IMR-90 (cell line): ENCODE results near the gene RBM44. TPM values are rescaled to one million over a fixed set of nuclear protein-coding genes. Genes with fewer than 3 reads are reported as not detected.

ENCODE experiments used
- ATAC-seq: fragments of 200-7000 bp; cut with Tn5 transposase; 2 replicates; pipeline ENCODE4 v1.9.1; 2020; ENCODE audit warnings: low read depth, mild to moderate bottlenecking, moderate library complexity
- BruUV-seq: library from RNA; stranded (reverse); fragments of 400-500 nt; replicated peaks from 2 replicates; lab custom pipeline; 2021; lab: Mats Ljungman, UMichigan
- CTCF ChIA-PET: fragments of 300-600 bp; formaldehyde crosslinking; extraction: SDS; loops from one replicate; lab custom pipeline; 2021; ENCODE audit warnings: antibody characterized with exemption; lab: Yijun Ruan, JAX
- POLR2A ChIA-PET: fragments of 300-600 bp; sonication (Branson Sonifier 250); formaldehyde crosslinking; loops from one replicate; lab custom pipeline; 2022; ENCODE audit warnings: antibody characterized with exemption; ENCODE audit not compliant: unreplicated experiment; lab: Charles Lee
- DNase-seq: peaks from one replicate; pipeline ENCODE4 v3.0.0; 2013
- H2AFZ ChIP-seq: replicated peaks from 2 replicates; pipeline ENCODE3; 2013; ENCODE audit warnings: low read length, mild to moderate bottlenecking; ENCODE audit not compliant: poor library complexity
- H2AK5ac ChIP-seq: 2 replicates; pipeline ENCODE4 v1.6.1; 2013; ENCODE audit warnings: low read depth, low read length, inconsistent platforms
- H2AK9ac ChIP-seq: replicated peaks from 2 replicates; pipeline ENCODE3; 2013; ENCODE audit warnings: mild to moderate bottlenecking, low read depth, low read length, moderate library complexity; ENCODE audit not compliant: poor library complexity
- H2BK120ac ChIP-seq: 2 replicates; pipeline ENCODE4 v1.6.1; 2013; ENCODE audit warnings: low read depth, low read length, inconsistent platforms
- H2BK15ac ChIP-seq: 3 replicates; pipeline ENCODE4 v1.6.1; 2013; ENCODE audit warnings: low read depth, low read length, inconsistent platforms
- H2BK20ac ChIP-seq: 2 replicates; pipeline ENCODE4 v1.6.1; 2013; ENCODE audit warnings: low read depth, mild to moderate bottlenecking, inconsistent platforms, low read length, moderate library complexity
- H2BK5ac ChIP-seq: 2 replicates; pipeline ENCODE4 v1.6.1; 2013; ENCODE audit warnings: mild to moderate bottlenecking, low read depth, low read length, inconsistent platforms; ENCODE audit not compliant: poor library complexity, severe bottlenecking
- H3K14ac ChIP-seq: replicated peaks from 2 replicates; pipeline ENCODE4 v1.6.1; 2013; ENCODE audit warnings: low read depth, low read length, inconsistent platforms
- H3K18ac ChIP-seq: 2 replicates; pipeline ENCODE4 v1.6.1; 2013; ENCODE audit warnings: low read depth, low read length, control low read depth
- H3K23ac ChIP-seq: 2 replicates; pipeline ENCODE4 v1.6.1; 2013; ENCODE audit warnings: low read depth, low read length, inconsistent platforms
- H3K27ac ChIP-seq: 2 replicates; pipeline ENCODE4 v1.5.1; 2013; ENCODE audit warnings: mild to moderate bottlenecking, control low read depth, low read length; ENCODE audit not compliant: insufficient read depth
- H3K27me3 ChIP-seq: 2 replicates; pipeline ENCODE4 v1.6.1; 2013; ENCODE audit warnings: low read length; ENCODE audit not compliant: control insufficient read depth, insufficient read depth
- H3K36me3 ChIP-seq: 2 replicates; pipeline ENCODE4 v1.6.1; 2013; ENCODE audit warnings: low read length, mixed read lengths; ENCODE audit not compliant: control insufficient read depth, insufficient read depth
- H3K4ac ChIP-seq: 2 replicates; pipeline ENCODE4 v1.6.1; 2013; ENCODE audit warnings: low read depth, low read length, inconsistent platforms
- H3K4me1 ChIP-seq: 2 replicates; pipeline ENCODE4 v1.6.1; 2013; ENCODE audit warnings: low read length, mixed read lengths; ENCODE audit not compliant: control insufficient read depth, insufficient read depth
- H3K4me2 ChIP-seq: 2 replicates; pipeline ENCODE4 v1.6.1; 2013; ENCODE audit warnings: low read depth, mild to moderate bottlenecking, control low read depth, low read length, moderate library complexity
- H3K4me3 ChIP-seq: 2 replicates; pipeline ENCODE4 v1.5.1; 2013; ENCODE audit warnings: low read depth, mild to moderate bottlenecking, control low read depth, low read length, moderate library complexity; ENCODE audit not compliant: insufficient read depth
- H3K56ac ChIP-seq: 2 replicates; pipeline ENCODE4 v1.6.1; 2013; ENCODE audit warnings: low read length, inconsistent platforms; ENCODE audit not compliant: insufficient read depth; ENCODE audit errors: extremely low read depth
- H3K79me1 ChIP-seq, 2 experiments: 2 replicates each; pipeline ENCODE4 v1.6.1; 2013; ENCODE audit warnings: low read length in 2 of 2, inconsistent platforms in 1 of 2, low read depth in 1 of 2
- H3K9ac ChIP-seq: 2 replicates; pipeline ENCODE4 v1.6.1; 2013; ENCODE audit warnings: low read depth, low read length, control low read depth
- H3K9me1 ChIP-seq: 2 replicates; pipeline ENCODE4 v1.6.1; 2013; ENCODE audit warnings: low read length, inconsistent platforms; ENCODE audit not compliant: insufficient read depth
- H3K9me3 ChIP-seq: 2 replicates; pipeline ENCODE4 v1.6.1; 2013; ENCODE audit warnings: low read length; ENCODE audit not compliant: control insufficient read depth, insufficient read depth
- H4K20me1 ChIP-seq: 2 replicates; pipeline ENCODE4 v1.6.1; 2013; ENCODE audit warnings: low read length, inconsistent platforms; ENCODE audit not compliant: insufficient read depth
- H4K5ac ChIP-seq: 2 replicates; pipeline ENCODE4 v1.6.1; 2013; ENCODE audit warnings: mild to moderate bottlenecking, low read depth, low read length, control low read depth
- H4K8ac ChIP-seq, 2 experiments: 2 replicates each; pipeline ENCODE4 v1.6.1; 2013; ENCODE audit warnings: low read depth in 2 of 2, low read length in 2 of 2, control low read depth in 1 of 2, inconsistent platforms in 1 of 2
- H4K91ac ChIP-seq: 2 replicates; pipeline ENCODE4 v1.6.1; 2013; ENCODE audit warnings: low read depth, low read length, inconsistent platforms; ENCODE audit not compliant: insufficient read depth
- MAFK ChIP-seq: IDR thresholded peaks from 2 replicates; pipeline ENCODE4 v1.6.1; 2012; ENCODE audit warnings: low read depth, low read length, improper control_type of control experiment
- MAZ ChIP-seq: IDR thresholded peaks from 2 replicates; pipeline ENCODE4 v1.6.1; 2012; ENCODE audit warnings: low read depth, mild to moderate bottlenecking, low read length, improper control_type of control experiment, moderate library complexity, borderline replicate concordance
- WGBS, 2 experiments: methylation state at CpG; one replicate each; pipeline versions ENCODE4 v1.1.5 to v1.1.7; 2013; ENCODE audit warnings: missing lambda C conversion rate in 2 of 2; ENCODE audit not compliant: insufficient read length in 1 of 2; ENCODE audit errors: extremely low coverage in 2 of 2; 5-methylcytosine and 5-hydroxymethylcytosine counted together
- dilution Hi-C: fragments of 300-500 bp; cut with HindIII; formaldehyde crosslinking; loops from one replicate; pipeline ENCODE4 v1.14.3; 2018; ENCODE audit warnings: low sequenced_read_pairs; ENCODE audit not compliant: unreplicated experiment
- in situ Hi-C: fragments of 300-500 bp; cut with MboI; formaldehyde crosslinking; loops from 3 replicates; pipeline ENCODE4 v1.14.3; 2019; ENCODE audit warnings: low sequenced_read_pairs, inconsistent platforms, mixed read lengths
- intact Hi-C: fragments of 100-400 bp; cut with micrococcal nuclease; formaldehyde crosslinking; loops from 2 replicates; pipeline ENCODE4 v1.10.0; 2022
- polyA plus RNA-seq, 3 experiments: library from polyadenylated mRNA; depleted of rRNA; stranded (reverse); fragments of >200 nt; gene quantifications; 2 replicates each; pipeline ENCODE4 v1.2.3, GENCODE V29; 2012; ENCODE audit warnings: low replicate concordance in 1 of 3
- total RNA-seq: library from RNA; depleted of rRNA; stranded (reverse); fragments of >200 nt; gene quantifications from 2 replicates; pipeline ENCODE4 v1.2.3, GENCODE V29; 2012

RBM44 gene
- total and polyA plus RNA-seq, 2 of the 4 experiments (the other 2 are of a cell fraction), result 0.14 to 0.18 TPM

DNA sequence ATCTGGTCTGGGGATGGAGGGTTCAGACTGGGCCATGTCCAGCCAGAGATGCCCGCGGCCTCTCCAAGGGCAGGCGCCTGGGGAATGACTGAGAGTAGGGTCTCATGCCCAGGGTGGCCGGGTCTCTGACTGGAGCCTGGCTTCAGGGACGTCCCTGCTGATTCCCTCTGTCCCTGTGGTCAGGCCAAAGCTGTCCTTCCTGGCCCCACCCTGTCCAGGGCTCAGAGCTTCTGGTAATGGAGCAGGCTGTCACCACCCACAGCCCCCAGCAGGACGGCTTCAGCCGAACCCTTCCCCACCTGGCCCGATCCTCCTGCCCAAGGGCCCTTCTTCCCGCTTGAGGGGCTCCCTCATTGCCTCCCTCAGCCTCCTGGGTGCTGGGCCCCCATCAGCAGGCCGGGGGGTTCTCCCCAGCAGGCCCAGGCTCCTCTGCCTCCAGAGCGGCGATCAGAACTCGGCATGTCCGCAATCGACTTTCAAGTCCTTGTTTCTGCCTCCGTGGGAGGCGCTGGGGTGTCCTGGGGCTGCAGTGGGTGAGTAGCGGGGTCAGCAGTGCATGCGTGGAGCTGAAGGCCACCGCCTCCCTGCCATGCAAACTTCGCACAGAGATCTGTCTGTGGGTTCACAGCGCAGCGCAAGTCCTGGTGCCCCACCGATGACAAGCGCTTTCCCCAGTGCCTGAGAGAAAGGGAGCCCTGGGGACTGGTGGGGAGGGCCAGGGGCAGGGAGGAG lies 79.2 kb downstream of the RBM44 start:
- in situ Hi-C loops (no loop called here), intact Hi-C loops (no loop called here), dilution Hi-C loops (no loop called here)
- BruUV-seq, result no TSS peak
- H3K4ac ChIP-seq, result no peak overlapping the region; the same call in 1 of the 2 replicates
- TF ChIP-seq MAFK (no peak), MAZ (no peak)
- ATAC-seq, result no peak
- H3K18ac ChIP-seq, result no peak overlapping the region
- no peak overlapping the region for H4K8ac ChIP-seq
- 94% methylated on average over 8 of the region's 25 CpGs; no CpG with 5 or more reads in 1 of the 2 experiments for WGBS, 2 experiments
- H2AFZ ChIP-seq, result no peak overlapping the region
- POLR2A ChIA-PET, result no interaction called here
- H3K56ac ChIP-seq, result no peak overlapping the region
- peaks cover 35% of the 10 kb centered on the region for H3K4me1 ChIP-seq
- H4K20me1 ChIP-seq, result no peaks in the 10 kb centered on the region
- H2BK20ac ChIP-seq, result no peak overlapping the region
- H2AK9ac ChIP-seq, result no peak overlapping the region
- H3K79me1 ChIP-seq, result 0 out of 4 replicates have a peak, but pooled peaks cover 0 to 6% of the 10 kb centered on the region in 2 experiments
- no peaks in the 10 kb centered on the region for H3K27me3 ChIP-seq
- H3K9ac ChIP-seq, result no peak overlapping the region
- H3K14ac ChIP-seq, result no peak overlapping the region
- H3K23ac ChIP-seq, result no peak overlapping the region
- no peak for DNase-seq
- no peaks in the 10 kb centered on the region; the same call in 1 of the 2 replicates for H3K9me1 ChIP-seq
- no peaks in the 10 kb centered on the region for H3K36me3 ChIP-seq
- no peak overlapping the region for H3K4me3 ChIP-seq
- no peak overlapping the region for H2BK15ac ChIP-seq
- H4K5ac ChIP-seq, result no peak overlapping the region
- no peak overlapping the region for H4K91ac ChIP-seq
- 0 out of 2 replicates have a peak overlapping the region, but pooled peaks have one; percentile 24 for H2AK5ac ChIP-seq
- H2BK5ac ChIP-seq, result no peak overlapping the region
- H3K4me2 ChIP-seq, result no peak overlapping the region
- H3K27ac ChIP-seq, result no peak overlapping the region
- H2BK120ac ChIP-seq, result no peak overlapping the region
- H3K9me3 ChIP-seq, result no peaks in the 10 kb centered on the region
- CTCF ChIA-PET, result no interaction called here
